IMR-90 (cell line): Measurements from ENCODE around the gene TIRAP. TPM values are rescaled to one million over a fixed set of nuclear protein-coding genes. Genes with fewer than 3 reads are reported as not detected.

Experiments
- ATAC-seq: fragments of 200-7000 bp; cut with Tn5 transposase; 2 replicates; pipeline ENCODE4 v1.9.1; 2020; ENCODE audit warnings: low read depth, mild to moderate bottlenecking, moderate library complexity
- BruUV-seq: library from RNA; stranded (reverse); fragments of 400-500 nt; replicated peaks from 2 replicates; lab custom pipeline; 2021; lab: Mats Ljungman, UMichigan
- CTCF ChIA-PET: fragments of 300-600 bp; formaldehyde crosslinking; extraction: SDS; loops from one replicate; lab custom pipeline; 2021; ENCODE audit warnings: antibody characterized with exemption; lab: Yijun Ruan, JAX
- POLR2A ChIA-PET: fragments of 300-600 bp; sonication (Branson Sonifier 250); formaldehyde crosslinking; loops from one replicate; lab custom pipeline; 2022; ENCODE audit warnings: antibody characterized with exemption; ENCODE audit not compliant: unreplicated experiment; lab: Charles Lee
- DNase-seq: peaks from one replicate; pipeline ENCODE4 v3.0.0; 2013
- H2AFZ ChIP-seq: replicated peaks from 2 replicates; pipeline ENCODE3; 2013; ENCODE audit warnings: low read length, mild to moderate bottlenecking; ENCODE audit not compliant: poor library complexity
- H2AK5ac ChIP-seq: 2 replicates; pipeline ENCODE4 v1.6.1; 2013; ENCODE audit warnings: low read depth, low read length, inconsistent platforms
- H2AK9ac ChIP-seq: replicated peaks from 2 replicates; pipeline ENCODE3; 2013; ENCODE audit warnings: mild to moderate bottlenecking, low read depth, low read length, moderate library complexity; ENCODE audit not compliant: poor library complexity
- H2BK120ac ChIP-seq: 2 replicates; pipeline ENCODE4 v1.6.1; 2013; ENCODE audit warnings: low read depth, low read length, inconsistent platforms
- H2BK15ac ChIP-seq: 3 replicates; pipeline ENCODE4 v1.6.1; 2013; ENCODE audit warnings: low read depth, low read length, inconsistent platforms
- H2BK20ac ChIP-seq: 2 replicates; pipeline ENCODE4 v1.6.1; 2013; ENCODE audit warnings: low read depth, mild to moderate bottlenecking, inconsistent platforms, low read length, moderate library complexity
- H2BK5ac ChIP-seq: 2 replicates; pipeline ENCODE4 v1.6.1; 2013; ENCODE audit warnings: mild to moderate bottlenecking, low read depth, low read length, inconsistent platforms; ENCODE audit not compliant: poor library complexity, severe bottlenecking
- H3K14ac ChIP-seq: replicated peaks from 2 replicates; pipeline ENCODE4 v1.6.1; 2013; ENCODE audit warnings: low read depth, low read length, inconsistent platforms
- H3K18ac ChIP-seq: 2 replicates; pipeline ENCODE4 v1.6.1; 2013; ENCODE audit warnings: low read depth, low read length, control low read depth
- H3K23ac ChIP-seq: 2 replicates; pipeline ENCODE4 v1.6.1; 2013; ENCODE audit warnings: low read depth, low read length, inconsistent platforms
- H3K27ac ChIP-seq: 2 replicates; pipeline ENCODE4 v1.5.1; 2013; ENCODE audit warnings: mild to moderate bottlenecking, control low read depth, low read length; ENCODE audit not compliant: insufficient read depth
- H3K27me3 ChIP-seq: 2 replicates; pipeline ENCODE4 v1.6.1; 2013; ENCODE audit warnings: low read length; ENCODE audit not compliant: control insufficient read depth, insufficient read depth
- H3K36me3 ChIP-seq: 2 replicates; pipeline ENCODE4 v1.6.1; 2013; ENCODE audit warnings: low read length, mixed read lengths; ENCODE audit not compliant: control insufficient read depth, insufficient read depth
- H3K4ac ChIP-seq: 2 replicates; pipeline ENCODE4 v1.6.1; 2013; ENCODE audit warnings: low read depth, low read length, inconsistent platforms
- H3K4me1 ChIP-seq: 2 replicates; pipeline ENCODE4 v1.6.1; 2013; ENCODE audit warnings: low read length, mixed read lengths; ENCODE audit not compliant: control insufficient read depth, insufficient read depth
- H3K4me2 ChIP-seq: 2 replicates; pipeline ENCODE4 v1.6.1; 2013; ENCODE audit warnings: low read depth, mild to moderate bottlenecking, control low read depth, low read length, moderate library complexity
- H3K4me3 ChIP-seq: 2 replicates; pipeline ENCODE4 v1.5.1; 2013; ENCODE audit warnings: low read depth, mild to moderate bottlenecking, control low read depth, low read length, moderate library complexity; ENCODE audit not compliant: insufficient read depth
- H3K56ac ChIP-seq: 2 replicates; pipeline ENCODE4 v1.6.1; 2013; ENCODE audit warnings: low read length, inconsistent platforms; ENCODE audit not compliant: insufficient read depth; ENCODE audit errors: extremely low read depth
- H3K79me1 ChIP-seq, 2 experiments: 2 replicates each; pipeline ENCODE4 v1.6.1; 2013; ENCODE audit warnings: low read length in 2 of 2, inconsistent platforms in 1 of 2, low read depth in 1 of 2
- H3K9ac ChIP-seq: 2 replicates; pipeline ENCODE4 v1.6.1; 2013; ENCODE audit warnings: low read depth, low read length, control low read depth
- H3K9me1 ChIP-seq: 2 replicates; pipeline ENCODE4 v1.6.1; 2013; ENCODE audit warnings: low read length, inconsistent platforms; ENCODE audit not compliant: insufficient read depth
- H3K9me3 ChIP-seq: 2 replicates; pipeline ENCODE4 v1.6.1; 2013; ENCODE audit warnings: low read length; ENCODE audit not compliant: control insufficient read depth, insufficient read depth
- H4K20me1 ChIP-seq: 2 replicates; pipeline ENCODE4 v1.6.1; 2013; ENCODE audit warnings: low read length, inconsistent platforms; ENCODE audit not compliant: insufficient read depth
- H4K5ac ChIP-seq: 2 replicates; pipeline ENCODE4 v1.6.1; 2013; ENCODE audit warnings: mild to moderate bottlenecking, low read depth, low read length, control low read depth
- H4K8ac ChIP-seq, 2 experiments: 2 replicates each; pipeline ENCODE4 v1.6.1; 2013; ENCODE audit warnings: low read depth in 2 of 2, low read length in 2 of 2, control low read depth in 1 of 2, inconsistent platforms in 1 of 2
- H4K91ac ChIP-seq: 2 replicates; pipeline ENCODE4 v1.6.1; 2013; ENCODE audit warnings: low read depth, low read length, inconsistent platforms; ENCODE audit not compliant: insufficient read depth
- CHD1 ChIP-seq: IDR thresholded peaks from 2 replicates; pipeline ENCODE4 v1.6.1; 2012; ENCODE audit warnings: low read depth, low read length, improper control_type of control experiment
- MAFK ChIP-seq: IDR thresholded peaks from 2 replicates; pipeline ENCODE4 v1.6.1; 2012; ENCODE audit warnings: low read depth, low read length, improper control_type of control experiment
- MAZ ChIP-seq: IDR thresholded peaks from 2 replicates; pipeline ENCODE4 v1.6.1; 2012; ENCODE audit warnings: low read depth, mild to moderate bottlenecking, low read length, improper control_type of control experiment, moderate library complexity, borderline replicate concordance
- WGBS, 2 experiments: methylation state at CpG; one replicate each; pipeline versions ENCODE4 v1.1.5 to v1.1.7; 2013; ENCODE audit warnings: missing lambda C conversion rate in 2 of 2; ENCODE audit not compliant: insufficient read length in 1 of 2; ENCODE audit errors: extremely low coverage in 2 of 2; 5-methylcytosine and 5-hydroxymethylcytosine counted together
- dilution Hi-C: fragments of 300-500 bp; cut with HindIII; formaldehyde crosslinking; loops from one replicate; pipeline ENCODE4 v1.14.3; 2018; ENCODE audit warnings: low sequenced_read_pairs; ENCODE audit not compliant: unreplicated experiment
- in situ Hi-C: fragments of 300-500 bp; cut with MboI; formaldehyde crosslinking; loops from 3 replicates; pipeline ENCODE4 v1.14.3; 2019; ENCODE audit warnings: low sequenced_read_pairs, inconsistent platforms, mixed read lengths
- intact Hi-C: fragments of 100-400 bp; cut with micrococcal nuclease; formaldehyde crosslinking; loops from 2 replicates; pipeline ENCODE4 v1.10.0; 2022
- polyA plus RNA-seq, 3 experiments: library from polyadenylated mRNA; depleted of rRNA; stranded (reverse); fragments of >200 nt; gene quantifications; 2 replicates each; pipeline ENCODE4 v1.2.3, GENCODE V29; 2012; ENCODE audit warnings: low replicate concordance in 1 of 3
- total RNA-seq: library from RNA; depleted of rRNA; stranded (reverse); fragments of >200 nt; gene quantifications from 2 replicates; pipeline ENCODE4 v1.2.3, GENCODE V29; 2012

The TIRAP gene
- total and polyA plus RNA-seq, 2 of the 4 experiments (the other 2 are of a cell fraction), result 3.0 to 7.4 TPM

- Histone ChIP-seq H3K14ac (peak overlapping the region; percentile 61), H3K9me3 (no peaks in the 10 kb centered on the region), H3K36me3 (peaks cover 1% of the 10 kb centered on the region; the same call in 1 of the 2 replicates), H3K79me1 (peaks cover 4 to 18% of the 10 kb centered on the region in 2 experiments; a peak in 3 of 4 replicates), H3K4me2 (peak overlapping the region; percentile 85), H2BK20ac (peak overlapping the region; percentile 71), H2BK120ac (peak overlapping the region; percentile 78), H4K20me1 (no peaks in the 10 kb centered on the region), H3K4me1 (peaks cover 18% of the 10 kb centered on the region), H3K18ac (peak overlapping the region; percentile 77), H3K27me3 (no peaks in the 10 kb centered on the region), H2BK15ac (peak overlapping the region; percentile 96; the same call in 2 of the 3 replicates), H2AK5ac (peak overlapping the region; percentile 78; the same call in 1 of the 2 replicates), H3K23ac (peak overlapping the region; percentile 78; the same call in 1 of the 2 replicates), H4K5ac (peak overlapping the region; percentile 58), H2BK5ac (peak overlapping the region; percentile 93), H3K9ac (peak overlapping the region; percentile 78), H3K27ac (peak overlapping the region; percentile 92), H4K8ac (peak overlapping the region; percentile 71 to 86), H3K4ac (peak overlapping the region; percentile 85), H2AFZ (peak overlapping the region; percentile 91), H2AK9ac (peak overlapping the region; percentile 98), H3K56ac (peak overlapping the region; percentile 92; the same call in 1 of the 2 replicates), H3K9me1 (peaks cover 18% of the 10 kb centered on the region), H4K91ac (peak overlapping the region; percentile 96), H3K4me3 (no peak overlapping the region)
- dilution Hi-C loops, result no loop called here
- DNase-seq, result peak; percentile 25
- BruUV-seq, result no TSS peak
- in situ Hi-C loops, result loop anchor here (10.0 to 25.0 kb wide), 3 partner anchors 97 to 1020 kb away; no protein-coding TSS in a partner anchor
- intact Hi-C loops, result loop anchor here (10.0 kb wide), 2 partner anchors 287 to 1177 kb away; no protein-coding TSS in a partner anchor
- 0% methylated on average over 1 of the region's 1 CpG; no CpG with 5 or more reads in 1 of the 2 experiments for WGBS, 2 experiments
- CTCF ChIA-PET, result no interaction called here
- ATAC-seq, result no peak; the same call in 1 of the 2 replicates
- POLR2A ChIA-PET, result interaction anchor here (0.6 kb wide), 2 partner anchors 639 to 1316 kb away, joined by 7 read pairs; no protein-coding TSS in a partner anchor
- TF ChIP-seq MAFK (no peak), CHD1 (no peak), MAZ (no peak)
These were observed 34.5 kb downstream of the TIRAP start for GRCh38 chr11:126317432-126317755.
